Endothelial cell of umbilical vein (primary cell): ENCODE results near the gene GSTT4. TPM values are rescaled to one million over a fixed set of nuclear protein-coding genes. Genes with fewer than 3 reads are reported as not detected.

Experiments used
- BruUV-seq: library from RNA; stranded (reverse); fragments of 400-500 nt; replicated peaks from 2 replicates; lab custom pipeline; 2021; lab: Mats Ljungman, UMichigan
- CTCF ChIA-PET: fragments of 300-600, 350-600 bp; sonication (Branson Sonifier 250); formaldehyde crosslinking; loops from one replicate; lab custom pipeline; 2021; ENCODE audit warnings: antibody characterized with exemption, inconsistent platforms; lab: Charles Lee
- POLR2A ChIA-PET: fragments of 300-600, 350-600 bp; sonication (Branson Sonifier 250); formaldehyde crosslinking; loops from one replicate; lab custom pipeline; 2021; ENCODE audit warnings: antibody characterized with exemption, inconsistent platforms; lab: Charles Lee
- DNase-seq: peaks from one replicate; pipeline ENCODE4 v3.0.0-alpha.2; 2011; ENCODE audit warnings: low read depth, low spot score
- FAIRE-seq: peaks from 2 replicates; lab custom pipeline; 2011; peaks lifted over from hg19 to GRCh38; lab: Jason Lieb, UNC
- H2AFZ ChIP-seq: 2 replicates; pipeline ENCODE4 v1.6.0; 2012; ENCODE audit warnings: low read depth, low read length, control low read depth, inconsistent platforms
- H3K27ac ChIP-seq: 2 replicates; pipeline ENCODE4 v1.5.1; 2011; ENCODE audit warnings: low read depth, mild to moderate bottlenecking, control low read depth, low read length, moderate library complexity; ENCODE audit not compliant: insufficient read depth
- H3K27me3 ChIP-seq, 2 experiments: 2 replicates each; pipeline versions ENCODE4 v1.6.0 to v1.6.1; 2011; ENCODE audit warnings: low read length in 2 of 2, mixed read lengths in 1 of 2; ENCODE audit not compliant: control insufficient read depth in 2 of 2, insufficient read depth in 2 of 2
- H3K36me3 ChIP-seq, 2 experiments: 2 replicates in 1 of 2; 3 replicates in 1 of 2; pipeline ENCODE4 v1.5.1; 2011; ENCODE audit warnings: low read length in 2 of 2, mild to moderate bottlenecking in 1 of 2, moderate library complexity in 1 of 2; ENCODE audit not compliant: control insufficient read depth in 2 of 2, insufficient read depth in 2 of 2; ENCODE audit errors: extremely low read depth in 1 of 2
- H3K4me1 ChIP-seq: 3 replicates; pipeline ENCODE4 v1.5.1; 2011; ENCODE audit warnings: mild to moderate bottlenecking, low read length; ENCODE audit not compliant: control insufficient read depth, insufficient read depth; ENCODE audit errors: extremely low read depth
- H3K4me2 ChIP-seq: 2 replicates; pipeline ENCODE4 v1.6.1; 2011; ENCODE audit warnings: low read length, control low read depth, mixed read lengths; ENCODE audit not compliant: insufficient read depth
- H3K4me3 ChIP-seq, 3 experiments: fragments of 200-600 bp in 1 of 3; sonication (generic), shearing (Covaris generic) in 1 of 3; replicated peaks in 1 of 3; 2 replicates each; pipeline ENCODE4 v1.5.1; 2011 to 2016; ENCODE audit warnings: control low read depth in 3 of 3, low read length in 3 of 3, mild to moderate bottlenecking in 2 of 3, inconsistent platforms in 1 of 3, low read depth in 1 of 3, moderate library complexity in 1 of 3; ENCODE audit not compliant: insufficient read depth in 1 of 3
- H3K79me2 ChIP-seq: 2 replicates; pipeline ENCODE4 v1.6.0; 2012; ENCODE audit warnings: low read length, inconsistent platforms; ENCODE audit not compliant: control insufficient read depth, insufficient read depth
- H3K9ac ChIP-seq: replicated peaks from 2 replicates; pipeline ENCODE3; 2011; ENCODE audit warnings: low read length, control low read depth; ENCODE audit not compliant: insufficient read depth; ENCODE audit errors: extremely low read depth
- H3K9me1 ChIP-seq: replicated peaks from 3 replicates; pipeline ENCODE4 v1.6.0; 2011; ENCODE audit warnings: mild to moderate bottlenecking, low read length; ENCODE audit not compliant: control insufficient read depth, insufficient read depth; ENCODE audit errors: extremely low read depth
- H3K9me3 ChIP-seq: replicated peaks from 2 replicates; pipeline ENCODE4 v1.5.1; 2012; ENCODE audit warnings: low read length, inconsistent platforms; ENCODE audit not compliant: control insufficient read depth, insufficient read depth
- H4K20me1 ChIP-seq: replicated peaks from 2 replicates; pipeline ENCODE3; 2011; ENCODE audit warnings: mild to moderate bottlenecking, low read length; ENCODE audit not compliant: control insufficient read depth, insufficient read depth; ENCODE audit errors: extremely low read depth
- EZH2 ChIP-seq: IDR thresholded peaks from 2 replicates; pipeline ENCODE4 v1.6.1; 2012; ENCODE audit warnings: borderline replicate concordance, low read depth, mild to moderate bottlenecking, moderate library complexity, low read length, inconsistent platforms; ENCODE audit not compliant: severe bottlenecking
- FOS ChIP-seq: IDR thresholded peaks from 2 replicates; pipeline ENCODE4 v1.6.1; 2011; ENCODE audit warnings: mild to moderate bottlenecking, low read length, moderate library complexity, borderline replicate concordance; ENCODE audit not compliant: insufficient read depth
- GATA2 ChIP-seq: IDR thresholded peaks from 2 replicates; pipeline ENCODE4 v1.7.0; 2011; ENCODE audit warnings: low read depth, mild to moderate bottlenecking, moderate library complexity, mixed read lengths, low read length; ENCODE audit not compliant: insufficient read length, insufficient read depth
- JUN ChIP-seq: IDR thresholded peaks from 2 replicates; pipeline ENCODE4 v1.6.1; 2011; ENCODE audit warnings: borderline replicate concordance, low read depth; ENCODE audit not compliant: insufficient read length, insufficient read depth
- MYC ChIP-seq: IDR thresholded peaks from one replicate; pipeline ENCODE4 v1.6.1; 2011; ENCODE audit warnings: mild to moderate bottlenecking, low read depth, low read length
- POLR2A ChIP-seq: IDR thresholded peaks from 2 replicates; pipeline ENCODE4 v1.6.1; 2012; ENCODE audit warnings: low read depth, mild to moderate bottlenecking, control low read depth, low read length
- POLR2AphosphoS5 ChIP-seq: IDR thresholded peaks from 2 replicates; pipeline ENCODE4 v1.6.1; 2012; ENCODE audit warnings: low read depth, mild to moderate bottlenecking, control low read depth, low read length, moderate library complexity; ENCODE audit not compliant: insufficient read depth
- dilution Hi-C: fragments of 300-500 bp; cut with MboI; formaldehyde crosslinking; loops from one replicate; pipeline ENCODE4 v1.15.0; 2019; ENCODE audit warnings: low sequenced_read_pairs; ENCODE audit not compliant: extremely low pct_ligation_motif_present
- intact Hi-C: fragments of 100-400 bp; cut with micrococcal nuclease; formaldehyde crosslinking; loops from one replicate; pipeline ENCODE4 v1.10.0; 2022
- polyA plus RNA-seq, 4 experiments: library from polyadenylated mRNA; depleted of rRNA in 3 of 4; stranded (reverse) in 3 of 4; unstranded in 1 of 4; fragments of >200 nt; gene quantifications; 2 replicates each; pipeline versions ENCODE4 v1.2.1 to v1.2.3, GENCODE V29; 2011 to 2012; ENCODE audit warnings: missing spikeins in 1 of 4
- total RNA-seq: library from RNA; stranded (reverse); gene quantifications from 2 replicates; pipeline ENCODE4 v1.2.3, GENCODE V29; 2021
- TF ChIP-seq, protein P1 (sequence below), 2 donors: IDR thresholded peaks; 1 replicate in 1 of 2; 2 replicates in 1 of 2; pipeline ENCODE4 v1.5.1; 2011; ENCODE audit warnings: low read length in 2 of 2, mild to moderate bottlenecking in 2 of 2, moderate library complexity in 2 of 2, control low read depth in 1 of 2, inconsistent platforms in 1 of 2, low read depth in 1 of 2; ENCODE audit not compliant: insufficient read depth in 1 of 2; ENCODE audit errors: extremely low read depth in 1 of 2
- TF ChIP-seq, protein P2 (sequence below): IDR thresholded peaks from 2 replicates; pipeline ENCODE4 v1.6.1; 2011; ENCODE audit not compliant: insufficient read depth, insufficient read length

The GSTT4 gene
- total and polyA plus RNA-seq, 2 donors (not counting 3 experiments of a cell fraction or from before 2014, with no cell fraction given): not detected

DNA sequence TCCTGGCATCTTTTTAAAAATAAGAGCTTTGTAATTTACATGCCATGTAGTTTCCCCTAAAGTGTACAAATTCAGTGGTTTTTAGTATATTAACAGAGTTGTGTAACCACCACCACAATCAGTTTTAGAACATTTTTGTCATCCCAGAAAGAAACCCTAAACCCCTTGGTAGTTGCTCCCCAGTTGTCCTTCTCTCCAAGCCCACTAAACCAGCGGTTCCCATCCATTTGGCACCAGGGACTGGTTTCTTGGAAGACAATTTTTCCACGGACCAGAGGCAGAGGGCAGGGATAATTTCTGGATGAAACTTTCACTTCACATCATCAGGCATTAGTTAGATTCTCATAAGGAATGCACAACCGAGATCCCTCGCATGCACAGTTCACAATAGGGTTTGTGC, 28.5 kb upstream of the GSTT4 start:
- H3K79me2 ChIP-seq: peaks cover 32% of the 10 kb centered on the region
- FAIRE-seq (no peak), DNase-seq (no peak)
- no peaks in the 10 kb centered on the region for H3K9me3 ChIP-seq
- TF ChIP-seq POLR2AphosphoS5: no peak
- TF ChIP-seq MYC: no peak
- no peak for TF ChIP-seq JUN
- TF ChIP-seq GATA2: no peak
- no peak for TF ChIP-seq EZH2
- TF ChIP-seq, protein P1, sequence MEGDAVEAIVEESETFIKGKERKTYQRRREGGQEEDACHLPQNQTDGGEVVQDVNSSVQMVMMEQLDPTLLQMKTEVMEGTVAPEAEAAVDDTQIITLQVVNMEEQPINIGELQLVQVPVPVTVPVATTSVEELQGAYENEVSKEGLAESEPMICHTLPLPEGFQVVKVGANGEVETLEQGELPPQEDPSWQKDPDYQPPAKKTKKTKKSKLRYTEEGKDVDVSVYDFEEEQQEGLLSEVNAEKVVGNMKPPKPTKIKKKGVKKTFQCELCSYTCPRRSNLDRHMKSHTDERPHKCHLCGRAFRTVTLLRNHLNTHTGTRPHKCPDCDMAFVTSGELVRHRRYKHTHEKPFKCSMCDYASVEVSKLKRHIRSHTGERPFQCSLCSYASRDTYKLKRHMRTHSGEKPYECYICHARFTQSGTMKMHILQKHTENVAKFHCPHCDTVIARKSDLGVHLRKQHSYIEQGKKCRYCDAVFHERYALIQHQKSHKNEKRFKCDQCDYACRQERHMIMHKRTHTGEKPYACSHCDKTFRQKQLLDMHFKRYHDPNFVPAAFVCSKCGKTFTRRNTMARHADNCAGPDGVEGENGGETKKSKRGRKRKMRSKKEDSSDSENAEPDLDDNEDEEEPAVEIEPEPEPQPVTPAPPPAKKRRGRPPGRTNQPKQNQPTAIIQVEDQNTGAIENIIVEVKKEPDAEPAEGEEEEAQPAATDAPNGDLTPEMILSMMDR (IDR thresholded peaks at IDR 0.05; ENCODE audit: extremely low read depth in 1 of 2, insufficient read depth in 1 of 2, low read depth in 1 of 2, low read length in 2 of 2): no peak
- TF ChIP-seq, protein P2, sequence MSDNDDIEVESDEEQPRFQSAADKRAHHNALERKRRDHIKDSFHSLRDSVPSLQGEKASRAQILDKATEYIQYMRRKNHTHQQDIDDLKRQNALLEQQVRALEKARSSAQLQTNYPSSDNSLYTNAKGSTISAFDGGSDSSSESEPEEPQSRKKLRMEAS: no peak
- TF ChIP-seq POLR2A: no peak
- TF ChIP-seq FOS: no peak
- no TSS peak for BruUV-seq
- no peak overlapping the region for H3K4me2 ChIP-seq
- CTCF ChIA-PET: no interaction called here
- intact Hi-C loops (no loop called here), dilution Hi-C loops (no loop called here)
- H2AFZ ChIP-seq: no peak overlapping the region
- no peaks in the 10 kb centered on the region for H4K20me1 ChIP-seq
- H3K9ac ChIP-seq: no peak overlapping the region
- H3K36me3 ChIP-seq: peaks cover 12 to 15% of the 10 kb centered on the region in 2 experiments
- no peak overlapping the region for H3K4me3 ChIP-seq
- H3K4me1 ChIP-seq: peaks cover 2% of the 10 kb centered on the region
- H3K27me3 ChIP-seq: no peaks in the 10 kb centered on the region
- POLR2A ChIA-PET: no interaction called here
- no peak overlapping the region for H3K27ac ChIP-seq
- H3K9me1 ChIP-seq: no peaks in the 10 kb centered on the region
